MM.1S (cell line): Measurements from ENCODE around the gene CAMP.

Experiments used
- DNase-seq: peaks from one replicate; pipeline ENCODE4 v3.0.0-alpha.2; 2015
- H2AFZ ChIP-seq: fragments of 300-600 bp; sonication (generic); 2 replicates; pipeline ENCODE4 v1.6.0; 2016; ENCODE audit warnings: antibody characterized with exemption, low read length
- H3F3A ChIP-seq: fragments of 300-600 bp; sonication (generic); 2 replicates; pipeline ENCODE4 v1.6.1; 2016; ENCODE audit warnings: mild to moderate bottlenecking, antibody characterized with exemption, low read length, moderate library complexity, mixed read lengths; ENCODE audit not compliant: insufficient read depth
- H3K27ac ChIP-seq: fragments of 300-600 bp; sonication (generic); 2 replicates; pipeline ENCODE4 v1.5.1; 2016; ENCODE audit warnings: mild to moderate bottlenecking, low read length
- H3K27me3 ChIP-seq: fragments of 300-600 bp; sonication (generic); replicated peaks from 2 replicates; pipeline ENCODE4 v1.6.0; 2016; ENCODE audit warnings: low read length; ENCODE audit not compliant: insufficient read depth
- H3K36me3 ChIP-seq: fragments of 300-600 bp; sonication (generic); replicated peaks from 2 replicates; pipeline ENCODE4 v1.6.1; 2016; ENCODE audit warnings: mild to moderate bottlenecking, low read length, mixed read lengths; ENCODE audit not compliant: insufficient read depth
- H3K4me1 ChIP-seq: fragments of 300-600 bp; sonication (generic); 2 replicates; pipeline ENCODE4 v1.6.1; 2016; ENCODE audit warnings: low read length, mixed read lengths
- H3K4me2 ChIP-seq: fragments of 300-600 bp; sonication (generic); 2 replicates; pipeline ENCODE4 v1.6.0; 2016; ENCODE audit warnings: low read depth, low read length
- H3K4me3 ChIP-seq: fragments of 300-600 bp; sonication (generic); 2 replicates; pipeline ENCODE4 v1.5.1; 2016; ENCODE audit warnings: low read length, mixed read lengths
- H3K79me2 ChIP-seq: fragments of 300-600 bp; sonication (generic); 2 replicates; pipeline ENCODE4 v1.6.1; 2016; ENCODE audit warnings: mixed run types, low read length, mixed read lengths
- H3K9ac ChIP-seq: fragments of 300-600 bp; sonication (generic); 2 replicates; pipeline ENCODE4 v1.6.1; 2016; ENCODE audit warnings: low read length, mixed read lengths
- H3K9me2 ChIP-seq: fragments of 300-600 bp; sonication (generic); replicated peaks from 2 replicates; pipeline ENCODE4 v1.6.1; 2016; ENCODE audit warnings: mild to moderate bottlenecking, low read length, mixed read lengths; ENCODE audit not compliant: insufficient read depth
- H3K9me3 ChIP-seq: fragments of 300-600 bp; sonication (generic); replicated peaks from 2 replicates; pipeline ENCODE4 v1.6.1; 2016; ENCODE audit warnings: mild to moderate bottlenecking, low read length, mixed read lengths; ENCODE audit not compliant: insufficient read depth
- H4K20me1 ChIP-seq: fragments of 300-600 bp; sonication (generic); 2 replicates; pipeline ENCODE4 v1.6.1; 2016; ENCODE audit warnings: mild to moderate bottlenecking, low read length, moderate library complexity, mixed read lengths; ENCODE audit not compliant: insufficient read depth
- EZH2 ChIP-seq: fragments of 300-600 bp; sonication (generic); optimal IDR thresholded peaks from 2 replicates; pipeline ENCODE3; 2017; ENCODE audit warnings: low read depth, mild to moderate bottlenecking, antibody characterized with exemption, low read length, mixed read lengths
- EZH2phosphoT487 ChIP-seq: fragments of 300-600 bp; sonication (generic); IDR thresholded peaks from 2 replicates; pipeline ENCODE4 v1.6.1; 2018; ENCODE audit warnings: antibody characterized with exemption, low read length
- TF ChIP-seq, protein P1 (sequence below): fragments of 300-600 bp; sonication (generic); IDR thresholded peaks from 2 replicates; pipeline ENCODE4 v1.5.1; 2016; ENCODE audit warnings: antibody characterized with exemption, low read length, mixed read lengths

The CAMP gene

DNA sequence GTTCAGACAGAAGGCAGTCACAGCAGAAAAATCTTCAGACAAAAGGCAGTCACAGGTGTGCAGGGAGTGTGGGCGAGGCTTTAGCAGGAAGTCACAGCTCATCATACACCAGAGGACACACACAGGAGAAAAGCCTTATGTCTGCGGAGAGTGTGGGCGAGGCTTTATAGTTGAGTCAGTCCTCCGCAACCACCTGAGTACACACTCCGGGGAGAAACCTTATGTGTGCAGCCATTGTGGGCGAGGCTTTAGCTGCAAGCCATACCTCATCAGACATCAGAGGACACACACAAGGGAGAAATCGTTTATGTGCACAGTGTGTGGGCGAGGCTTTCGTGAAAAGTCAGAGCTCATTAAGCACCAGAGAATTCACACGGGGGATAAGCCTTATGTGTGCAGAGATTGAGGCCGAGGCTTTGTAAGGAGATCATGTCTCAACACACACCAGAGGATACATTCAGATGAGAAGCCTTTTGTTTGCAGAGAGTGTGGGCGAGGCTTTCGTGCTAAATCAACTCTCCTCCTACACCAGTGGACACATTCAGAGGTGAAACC lies 45.2 kb downstream of the CAMP start:
- H3K79me2 ChIP-seq: no peaks in the 10 kb centered on the region
- H3F3A ChIP-seq: no peaks in the 10 kb centered on the region
- no peaks in the 10 kb centered on the region for H3K9me2 ChIP-seq
- no peaks in the 10 kb centered on the region for H3K9me3 ChIP-seq
- no peaks in the 10 kb centered on the region for H3K4me1 ChIP-seq
- no peak for DNase-seq
- H3K36me3 ChIP-seq: no peaks in the 10 kb centered on the region
- no peak overlapping the region for H2AFZ ChIP-seq
- H3K4me3 ChIP-seq: no peak overlapping the region
- H3K27ac ChIP-seq: no peak overlapping the region
- H3K4me2 ChIP-seq: no peak overlapping the region
- H3K9ac ChIP-seq: no peak overlapping the region
- H4K20me1 ChIP-seq: no peaks in the 10 kb centered on the region
- H3K27me3 ChIP-seq: no peaks in the 10 kb centered on the region
- TF ChIP-seq EZH2 (no peak), EZH2phosphoT487 (no peak)
- TF ChIP-seq, protein P1, sequence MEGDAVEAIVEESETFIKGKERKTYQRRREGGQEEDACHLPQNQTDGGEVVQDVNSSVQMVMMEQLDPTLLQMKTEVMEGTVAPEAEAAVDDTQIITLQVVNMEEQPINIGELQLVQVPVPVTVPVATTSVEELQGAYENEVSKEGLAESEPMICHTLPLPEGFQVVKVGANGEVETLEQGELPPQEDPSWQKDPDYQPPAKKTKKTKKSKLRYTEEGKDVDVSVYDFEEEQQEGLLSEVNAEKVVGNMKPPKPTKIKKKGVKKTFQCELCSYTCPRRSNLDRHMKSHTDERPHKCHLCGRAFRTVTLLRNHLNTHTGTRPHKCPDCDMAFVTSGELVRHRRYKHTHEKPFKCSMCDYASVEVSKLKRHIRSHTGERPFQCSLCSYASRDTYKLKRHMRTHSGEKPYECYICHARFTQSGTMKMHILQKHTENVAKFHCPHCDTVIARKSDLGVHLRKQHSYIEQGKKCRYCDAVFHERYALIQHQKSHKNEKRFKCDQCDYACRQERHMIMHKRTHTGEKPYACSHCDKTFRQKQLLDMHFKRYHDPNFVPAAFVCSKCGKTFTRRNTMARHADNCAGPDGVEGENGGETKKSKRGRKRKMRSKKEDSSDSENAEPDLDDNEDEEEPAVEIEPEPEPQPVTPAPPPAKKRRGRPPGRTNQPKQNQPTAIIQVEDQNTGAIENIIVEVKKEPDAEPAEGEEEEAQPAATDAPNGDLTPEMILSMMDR: no peak

DNA sequence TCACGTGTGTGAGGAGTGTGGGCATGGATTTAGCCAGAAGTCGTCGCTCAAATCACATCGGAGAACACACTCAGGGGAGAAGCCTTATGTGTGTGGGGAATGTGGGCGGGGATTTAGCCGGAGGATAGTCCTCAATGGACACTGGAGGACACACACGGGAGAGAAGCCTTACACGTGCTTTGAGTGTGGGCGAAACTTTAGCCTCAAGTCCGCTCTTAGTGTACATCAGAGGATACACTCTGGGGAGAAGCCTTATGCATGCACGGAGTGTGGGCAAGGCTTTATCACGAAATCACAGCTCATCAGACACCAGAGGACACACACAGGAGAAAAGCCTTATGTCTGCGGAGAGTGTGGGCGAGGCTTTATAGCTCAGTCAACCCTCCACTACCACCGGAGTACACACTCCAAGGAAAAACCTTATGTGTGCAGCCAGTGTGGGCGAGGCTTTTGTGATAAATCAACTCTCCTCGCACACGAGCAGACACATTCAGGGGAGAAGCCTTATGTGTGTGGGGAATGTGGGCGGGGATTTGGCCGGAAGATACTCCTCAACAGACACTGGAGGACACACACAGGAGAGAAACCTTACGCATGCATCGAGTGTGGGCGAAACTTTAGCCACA lies 45.8 kb downstream of the CAMP start:
- H3K4me3 ChIP-seq: no peak overlapping the region
- no peaks in the 10 kb centered on the region for H3K9me3 ChIP-seq
- TF ChIP-seq, protein P1: no peak
- no peaks in the 10 kb centered on the region for H3K79me2 ChIP-seq
- no peak overlapping the region for H2AFZ ChIP-seq
- H3F3A ChIP-seq: no peaks in the 10 kb centered on the region
- H4K20me1 ChIP-seq: no peaks in the 10 kb centered on the region
- no peaks in the 10 kb centered on the region for H3K27me3 ChIP-seq
- no peak overlapping the region for H3K27ac ChIP-seq
- H3K4me1 ChIP-seq: no peaks in the 10 kb centered on the region
- no peak overlapping the region for H3K4me2 ChIP-seq
- no peak for DNase-seq
- no peaks in the 10 kb centered on the region for H3K36me3 ChIP-seq
- no peaks in the 10 kb centered on the region for H3K9me2 ChIP-seq
- H3K9ac ChIP-seq: no peak overlapping the region

DNA sequence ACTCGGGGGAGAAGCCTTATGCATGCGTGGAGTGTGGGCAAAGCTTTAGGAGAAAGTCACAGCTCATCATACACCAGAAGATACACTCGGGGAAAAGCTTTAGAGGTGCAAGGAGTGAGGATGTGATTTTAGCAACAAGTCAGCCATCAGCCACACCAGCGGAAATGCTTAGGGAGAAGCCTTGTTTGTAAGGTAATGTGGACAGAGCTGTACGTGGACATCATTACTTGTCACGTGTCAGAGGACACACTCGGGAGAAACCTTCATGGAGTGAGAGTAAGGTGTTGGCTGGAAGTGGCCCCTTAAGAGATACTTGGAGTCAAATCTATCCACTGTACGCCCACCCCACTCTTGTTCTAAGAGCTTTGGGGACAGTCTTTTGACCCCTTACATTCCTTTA lies 46.3 kb downstream of the CAMP start:
- H3K9me2 ChIP-seq: no peaks in the 10 kb centered on the region
- no peak overlapping the region for H3K4me2 ChIP-seq
- no peaks in the 10 kb centered on the region for H3F3A ChIP-seq
- no peaks in the 10 kb centered on the region for H4K20me1 ChIP-seq
- H3K27me3 ChIP-seq: no peaks in the 10 kb centered on the region
- no peaks in the 10 kb centered on the region for H3K79me2 ChIP-seq
- H2AFZ ChIP-seq: no peak overlapping the region
- TF ChIP-seq EZH2 (no peak), EZH2phosphoT487 (no peak)
- TF ChIP-seq, protein P1: no peak
- no peaks in the 10 kb centered on the region for H3K4me1 ChIP-seq
- no peak for DNase-seq
- H3K36me3 ChIP-seq: no peaks in the 10 kb centered on the region
- no peak overlapping the region for H3K4me3 ChIP-seq
- H3K9ac ChIP-seq: no peak overlapping the region
- no peak overlapping the region for H3K27ac ChIP-seq
- no peaks in the 10 kb centered on the region for H3K9me3 ChIP-seq
